GM21723 (cell line): Measurements from ENCODE around the gene POMT1.
"Not testable (repeated sequence)": the region's sequence is repeated elsewhere in the genome, so short reads cannot be mapped to it uniquely, and the experiment has no call there.

Experiments
- ATAC-seq: cut with Tn5 transposase; IDR thresholded peaks from one replicate; pipeline ENCODE4 v1.9.1; 2021; ENCODE audit warnings: mild to moderate bottlenecking, moderate library complexity; ENCODE audit not compliant: unreplicated experiment

The POMT1 gene

GRCh38 chr9:131502781-131503625 is at the start of gene POMT1:
TSS of gene POMT1 (plus strand) at chr9:131502918. CDS start at chr9:131504219, 1,301 bp downstream.
- peak; percentile 69 for ATAC-seq

- ATAC-seq, result no peak
These were observed 48.7 kb upstream of the POMT1 start for GRCh38 chr9:131454028-131454427.

- not testable (repeated sequence) for ATAC-seq
These were observed 47.1 kb upstream of the POMT1 start for GRCh38 chr9:131455655-131456054.

GRCh38 chr9:131457746-131458145 is 45.0 kb upstream of the POMT1 start:
- ATAC-seq, result no peak

GRCh38 chr9:131459056-131459455 is 43.7 kb upstream of the POMT1 start:
- no peak for ATAC-seq

GRCh38 chr9:131461166-131461565 is 41.6 kb upstream of the POMT1 start:
- ATAC-seq, result no peak

- ATAC-seq, result no peak
These were observed 38.2 kb upstream of the POMT1 start for GRCh38 chr9:131464354-131465000.

- no peak for ATAC-seq
These were observed 37.3 kb upstream of the POMT1 start for GRCh38 chr9:131465401-131465800.

- ATAC-seq, result no peak
These were observed 35.3 kb upstream of the POMT1 start for GRCh38 chr9:131467214-131467935.

- no peak for ATAC-seq
These were observed 34.7 kb upstream of the POMT1 start for GRCh38 chr9:131468031-131468430.

- ATAC-seq, result no peak
These were observed 33.4 kb upstream of the POMT1 start for GRCh38 chr9:131469356-131469755.

- no peak for ATAC-seq
These were observed 32.8 kb upstream of the POMT1 start for GRCh38 chr9:131469951-131470350.

- no peak for ATAC-seq
These were observed 32.1 kb upstream of the POMT1 start for GRCh38 chr9:131470581-131470991.

GRCh38 chr9:131472085-131472484 is 30.6 kb upstream of the POMT1 start:
- not testable (repeated sequence) for ATAC-seq

- no peak for ATAC-seq
These were observed 29.4 kb upstream of the POMT1 start for GRCh38 chr9:131473198-131473885.

- no peak for ATAC-seq
These were observed 28.8 kb upstream of the POMT1 start for GRCh38 chr9:131473891-131474290.

- no peak for ATAC-seq
These were observed 28.0 kb upstream of the POMT1 start for GRCh38 chr9:131474711-131475110.

GRCh38 chr9:131475111-131475955 is 27.4 kb upstream of the POMT1 start:
- no peak for ATAC-seq

- no peak for ATAC-seq
These were observed 26.6 kb upstream of the POMT1 start for GRCh38 chr9:131475956-131476776.
